Hippocampal formation (tissue), 2 donors: ENCODE data around the gene ACOT7.

Source experiments
- DNase-seq, 2 donors: peaks; one replicate each; lab custom pipeline; 2025; lab: John Stamatoyannopoulos, UW

Gene ACOT7

DNA sequence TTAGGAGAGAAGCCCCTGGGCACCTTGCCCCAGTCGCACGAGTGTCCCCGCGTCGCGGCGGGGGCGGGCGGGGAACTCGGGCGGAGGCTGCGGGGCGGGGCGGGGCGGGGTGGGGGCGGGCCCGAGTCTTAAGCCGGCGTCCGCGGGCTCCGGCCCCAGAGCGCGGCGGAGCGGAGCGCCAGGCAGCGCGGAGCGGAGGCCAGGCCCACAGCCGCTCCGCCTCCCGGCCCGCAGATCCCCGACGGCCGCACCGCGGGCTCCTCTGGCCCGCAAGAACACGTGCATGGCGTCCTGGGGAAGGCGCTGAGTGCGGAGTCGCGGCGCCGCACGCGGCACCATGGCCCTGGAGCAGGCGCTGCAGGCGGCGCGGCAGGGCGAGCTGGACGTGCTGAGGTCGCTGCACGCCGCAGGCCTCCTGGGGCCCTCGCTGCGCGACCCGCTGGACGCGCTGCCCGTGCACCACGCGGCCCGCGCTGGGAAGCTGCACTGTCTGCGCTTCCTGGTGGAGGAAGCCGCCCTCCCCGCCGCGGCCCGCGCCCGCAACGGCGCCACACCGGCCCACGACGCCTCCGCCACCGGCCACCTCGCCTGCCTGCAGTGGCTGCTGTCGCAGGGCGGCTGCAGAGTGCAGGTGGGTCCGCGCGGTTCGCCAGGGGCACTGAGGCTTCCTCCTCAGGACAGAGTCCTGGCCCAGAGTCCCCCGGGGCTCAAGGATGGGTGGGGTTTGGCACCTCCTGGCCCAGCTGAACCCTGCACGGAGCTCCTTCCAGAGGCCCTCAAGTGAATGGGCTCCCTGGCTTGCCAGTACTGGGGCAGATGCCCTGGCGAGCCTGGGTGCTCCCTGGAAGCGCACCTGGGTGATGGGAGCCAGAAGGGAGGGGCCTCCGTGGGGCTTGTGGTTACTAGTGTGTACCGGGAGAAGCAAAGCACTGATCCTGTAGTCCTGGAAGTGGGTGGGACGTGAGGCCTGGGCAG is 31.3 kb upstream of the ACOT7 start, which contains the start of gene ESPN:
ESPN (plus strand) TSS at position 158 of the 975 bp plus-strand sequence; CDS start at position 338, 180 bp downstream.
- DNase-seq, result no peak

DNA sequence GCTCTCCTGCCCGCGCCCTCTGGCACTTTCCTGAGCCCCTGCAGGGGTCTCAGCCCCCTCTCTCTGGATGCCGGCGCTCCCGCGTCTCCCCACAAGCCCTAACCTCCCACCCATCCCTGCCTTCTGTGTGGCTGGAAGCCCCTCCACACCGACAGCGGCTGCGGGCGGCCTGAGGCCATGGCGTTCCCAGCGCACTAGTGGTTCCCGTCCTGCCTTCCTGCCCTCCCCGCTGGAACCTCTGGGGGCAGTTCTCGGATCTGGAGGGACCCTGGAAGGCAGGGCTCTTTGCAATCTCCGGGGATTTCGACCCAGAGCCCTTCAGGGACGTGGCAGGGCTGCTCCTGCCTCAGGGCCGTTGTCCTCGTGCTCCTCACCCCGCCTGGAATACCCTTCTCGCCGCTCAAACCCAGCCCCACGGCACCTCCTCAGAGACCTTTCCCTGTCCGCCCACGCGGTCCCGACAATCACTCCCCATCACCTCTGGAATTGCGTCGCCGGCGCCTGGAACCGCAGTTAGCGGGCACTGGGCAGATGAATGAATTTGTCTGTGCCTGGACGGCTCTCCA is 30.5 kb upstream of the ACOT7 start:
- no peak for DNase-seq

DNA sequence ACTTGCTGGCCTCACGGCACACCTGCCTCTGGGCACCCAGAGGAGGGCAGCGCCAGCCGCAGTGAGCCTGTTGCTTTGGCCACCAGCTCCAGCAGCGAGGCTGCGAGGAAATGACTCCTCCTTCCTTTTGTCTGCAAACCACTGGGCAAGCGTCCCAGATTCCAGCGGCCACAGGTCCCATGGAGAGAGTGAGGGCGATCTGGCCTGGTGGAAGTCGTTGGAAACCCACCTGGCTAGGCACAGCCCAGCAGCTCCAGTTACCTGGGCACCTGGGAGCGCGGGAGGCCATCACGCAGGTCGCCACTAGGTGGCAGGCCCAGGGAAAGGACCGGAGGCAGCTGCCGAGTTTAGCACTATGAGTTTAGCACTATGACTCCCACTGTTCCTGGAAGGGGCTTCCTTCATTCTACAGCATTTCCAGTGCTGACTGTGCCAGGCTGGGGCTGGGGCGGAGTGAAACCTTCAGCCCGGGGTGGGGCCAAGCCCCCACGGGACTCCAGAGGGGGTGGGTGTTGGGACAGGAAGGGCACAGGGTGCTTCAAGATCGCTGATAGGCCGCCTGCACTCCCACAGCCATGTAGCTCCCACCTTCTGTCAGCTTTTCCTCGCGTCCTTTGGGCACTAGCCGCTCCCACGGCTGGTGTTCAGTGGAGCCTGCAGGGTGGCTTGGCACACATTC is 29.9 kb upstream of the ACOT7 start:
- DNase-seq, result no peak

DNA sequence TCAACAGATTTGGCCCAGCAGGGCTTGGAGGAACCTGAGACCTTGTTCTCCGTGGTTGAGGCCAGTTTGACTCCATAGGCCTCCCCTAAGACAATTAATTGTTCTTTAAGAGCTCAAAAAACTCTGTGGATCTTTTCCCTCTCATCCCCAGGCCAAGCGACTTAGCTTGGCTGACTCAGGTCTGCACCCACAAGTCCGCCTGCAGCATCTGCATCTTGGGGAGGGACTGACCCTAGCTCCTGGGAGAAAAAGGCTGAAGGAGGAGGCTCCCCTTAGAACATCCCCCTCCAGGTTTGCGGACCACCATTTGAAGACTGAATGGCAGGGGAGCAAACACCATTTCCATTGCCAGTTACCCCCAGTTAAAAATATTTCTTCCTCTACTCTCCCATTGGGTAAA is 27.7 kb upstream of the ACOT7 start:
- no peak for DNase-seq

DNA sequence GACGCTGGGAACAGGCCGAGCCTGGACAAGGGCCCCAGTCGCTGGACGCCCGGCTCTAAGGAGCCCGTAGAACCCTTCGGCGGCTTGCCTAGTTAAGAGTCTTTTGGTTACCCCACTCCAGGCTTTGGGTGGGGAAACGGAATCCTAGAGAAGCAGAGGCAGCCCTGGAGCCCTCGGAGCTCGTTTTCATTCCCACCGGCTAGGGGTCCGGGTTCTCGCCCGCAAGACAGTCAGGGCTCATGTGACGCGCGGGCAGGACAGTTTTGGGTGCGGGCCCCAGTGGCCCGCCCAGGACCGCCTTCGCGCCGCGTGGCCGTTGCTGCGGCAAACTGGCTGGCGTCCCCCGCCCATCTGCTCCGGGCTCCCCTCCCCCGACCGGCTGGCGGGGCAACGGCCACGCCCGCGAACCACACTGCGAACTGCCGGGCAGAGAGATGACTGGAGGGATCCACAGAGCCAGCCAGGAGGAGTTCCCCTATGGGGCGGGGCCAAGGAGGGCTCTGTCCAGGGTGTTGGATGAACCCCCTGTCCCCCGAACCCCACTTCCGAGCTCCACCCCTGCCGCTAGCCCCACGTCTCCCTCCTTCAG is 27.0 kb upstream of the ACOT7 start:
- no peak for DNase-seq

DNA sequence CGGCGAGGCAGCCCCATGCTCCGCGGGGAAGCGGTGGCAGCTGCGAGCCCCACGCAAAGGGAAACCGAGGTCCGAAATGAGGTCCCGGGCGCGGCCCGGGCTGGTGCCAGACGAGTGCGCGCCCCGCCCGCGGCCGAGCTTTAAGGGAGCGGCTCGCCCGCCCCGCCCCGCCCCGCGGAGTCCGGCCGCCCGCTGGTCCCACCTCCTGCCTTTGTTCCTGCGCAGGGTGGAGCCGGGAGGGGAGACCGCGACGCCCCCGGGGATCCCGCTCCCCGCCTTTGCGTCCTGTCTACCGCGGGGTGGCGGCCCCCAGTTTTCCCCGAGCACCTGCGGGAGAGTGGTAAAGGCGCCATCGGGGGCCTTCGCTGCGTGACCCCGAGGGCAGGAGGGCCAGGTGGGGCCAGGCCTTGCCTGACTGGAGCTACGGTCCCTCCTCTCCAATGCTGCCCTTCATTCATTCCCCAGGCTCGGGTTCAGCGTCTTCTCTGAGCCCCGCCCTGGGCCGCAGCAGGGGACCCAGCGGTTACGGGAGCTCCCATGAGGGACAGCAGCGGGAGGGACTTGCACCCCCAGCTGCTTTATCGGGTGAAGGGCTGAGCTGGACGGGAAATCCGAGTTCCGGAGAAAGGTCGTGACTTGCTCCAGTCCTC is 26.4 kb upstream of the ACOT7 start, which contains the start of gene HES2:
HES2 (minus strand) TSS at position 116 of the 650 bp plus-strand sequence; CDS start at position 17, 99 bp downstream.
- no peak for DNase-seq

DNA sequence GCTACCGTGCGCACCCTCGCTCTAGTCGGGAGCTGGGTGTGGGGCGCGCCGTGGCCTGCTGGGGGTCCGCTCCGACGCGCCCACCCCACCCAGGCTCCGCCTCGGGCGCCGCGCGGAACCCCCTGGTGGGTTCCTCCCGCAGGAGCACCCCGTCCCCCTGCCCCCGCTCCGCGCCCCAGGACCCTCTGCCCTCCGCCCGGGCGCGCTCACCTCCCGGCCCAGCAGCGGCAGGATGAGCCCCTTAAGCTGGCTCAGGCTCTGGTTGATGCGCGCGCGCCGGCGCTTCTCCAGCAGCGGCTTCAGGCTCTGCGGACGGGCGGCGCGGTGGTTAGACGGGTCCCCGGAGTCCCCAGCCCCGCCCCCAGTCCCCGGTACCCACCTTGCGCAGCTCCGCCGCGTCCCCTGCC is 25.8 kb upstream of the ACOT7 start:
- no peak for DNase-seq

DNA sequence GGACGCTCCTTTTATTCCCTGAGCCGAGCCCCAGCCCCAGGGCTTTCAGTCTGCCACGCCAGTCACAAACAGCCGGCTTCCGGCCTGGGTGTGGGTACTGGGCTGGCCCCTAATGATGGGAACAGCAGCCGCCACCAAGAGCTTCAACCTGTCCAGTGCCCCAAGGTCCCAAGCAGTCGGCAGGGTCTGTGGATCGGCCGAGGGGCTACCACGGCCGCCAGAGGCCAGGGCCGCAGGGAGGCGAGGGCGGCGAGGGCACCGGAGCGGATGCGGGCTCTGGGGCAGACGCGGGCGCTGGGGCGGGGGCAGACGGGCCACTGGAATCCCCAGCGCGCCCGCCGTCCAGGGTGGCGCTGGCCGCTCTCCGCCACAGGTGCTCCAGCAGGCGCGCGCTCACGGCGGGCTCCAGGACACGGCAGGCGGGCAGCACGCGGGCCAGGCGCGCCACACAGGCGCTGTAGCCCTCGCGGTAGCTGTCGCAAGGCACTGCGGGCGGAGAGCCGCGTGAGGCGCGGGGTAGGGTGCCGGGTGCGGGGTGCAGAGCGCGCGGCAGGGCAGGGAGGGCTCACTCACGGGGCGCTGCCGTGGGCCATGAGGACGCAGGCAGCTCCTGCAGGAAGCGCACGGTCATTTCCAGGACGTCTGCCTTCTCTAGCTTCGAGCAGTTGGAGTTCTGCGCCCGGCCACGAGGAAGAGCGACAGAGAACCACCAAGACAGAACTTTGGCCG is 25.3 kb upstream of the ACOT7 start:
- no peak for DNase-seq

DNA sequence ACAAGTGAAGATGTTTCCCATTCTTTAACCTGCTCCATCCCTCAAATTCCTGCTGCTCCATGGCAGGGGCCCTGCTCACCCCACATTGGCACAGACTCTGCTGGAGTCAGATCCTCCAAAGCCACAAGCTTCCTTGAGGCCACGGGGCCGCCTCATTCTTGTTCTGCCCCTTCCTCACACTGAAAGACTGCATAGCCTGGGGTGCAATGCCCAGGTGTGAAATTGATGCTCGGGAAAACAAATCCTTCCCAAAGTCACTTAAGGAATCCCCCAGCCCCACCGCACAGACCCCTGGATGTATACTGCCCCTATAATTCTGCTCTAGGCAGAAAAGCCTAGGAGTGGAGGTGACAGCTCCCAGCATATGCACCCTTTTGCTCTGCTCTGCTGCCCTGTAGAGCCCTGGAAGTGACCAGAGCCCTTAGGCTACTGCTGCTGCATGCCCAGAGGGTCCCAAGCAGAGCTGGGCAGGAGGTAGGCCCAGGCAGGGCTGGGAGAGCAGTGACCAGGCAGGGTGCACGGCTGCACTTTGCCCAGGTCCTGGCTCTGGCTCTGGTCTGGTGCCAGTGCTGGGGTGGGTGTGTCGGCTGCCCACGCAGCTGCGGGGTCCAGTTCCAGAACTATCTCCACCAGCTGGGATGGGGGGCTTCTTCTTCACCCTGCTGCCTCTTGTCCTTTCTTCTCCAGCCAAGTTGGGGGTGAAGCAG is 24.5 kb upstream of the ACOT7 start:
- DNase-seq, result no peak

DNA sequence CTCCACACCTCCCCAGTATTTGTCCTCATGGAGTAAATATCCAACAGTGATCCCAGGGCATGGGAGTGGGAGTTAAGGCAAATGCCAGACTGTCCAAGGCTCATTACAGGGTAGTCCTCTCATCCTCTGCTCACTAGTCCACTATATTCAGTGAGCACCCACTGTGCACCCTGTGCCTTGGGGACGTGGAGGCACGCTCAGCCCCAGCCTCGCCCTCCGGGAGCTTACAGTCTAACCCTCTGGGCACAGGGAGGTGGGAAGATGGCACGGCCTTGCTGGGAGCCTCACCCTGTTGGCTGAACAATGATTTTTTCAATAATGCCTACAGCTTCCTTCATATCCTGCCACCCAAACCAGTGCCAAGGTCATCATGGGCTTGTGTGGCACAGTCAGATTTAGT is 23.3 kb upstream of the ACOT7 start:
- DNase-seq, result no peak

DNA sequence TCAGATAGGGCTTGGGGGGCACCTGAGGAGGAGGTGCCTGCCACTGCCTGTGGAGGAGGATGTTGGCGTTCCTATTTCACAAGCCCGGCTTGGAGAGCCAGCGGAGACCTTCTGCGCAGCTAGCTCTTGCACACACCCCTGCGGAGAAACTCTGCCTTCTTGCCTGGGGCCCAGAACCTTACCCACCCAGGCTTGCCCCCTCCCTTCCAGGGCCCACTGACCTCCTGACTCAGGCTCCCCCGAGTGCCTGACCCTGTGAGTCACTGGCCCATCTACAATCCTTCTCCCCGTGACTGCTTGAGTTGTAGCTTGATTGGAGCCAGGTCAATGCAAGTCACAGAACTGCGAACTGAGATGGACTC is 22.7 kb upstream of the ACOT7 start:
- DNase-seq, result no peak

DNA sequence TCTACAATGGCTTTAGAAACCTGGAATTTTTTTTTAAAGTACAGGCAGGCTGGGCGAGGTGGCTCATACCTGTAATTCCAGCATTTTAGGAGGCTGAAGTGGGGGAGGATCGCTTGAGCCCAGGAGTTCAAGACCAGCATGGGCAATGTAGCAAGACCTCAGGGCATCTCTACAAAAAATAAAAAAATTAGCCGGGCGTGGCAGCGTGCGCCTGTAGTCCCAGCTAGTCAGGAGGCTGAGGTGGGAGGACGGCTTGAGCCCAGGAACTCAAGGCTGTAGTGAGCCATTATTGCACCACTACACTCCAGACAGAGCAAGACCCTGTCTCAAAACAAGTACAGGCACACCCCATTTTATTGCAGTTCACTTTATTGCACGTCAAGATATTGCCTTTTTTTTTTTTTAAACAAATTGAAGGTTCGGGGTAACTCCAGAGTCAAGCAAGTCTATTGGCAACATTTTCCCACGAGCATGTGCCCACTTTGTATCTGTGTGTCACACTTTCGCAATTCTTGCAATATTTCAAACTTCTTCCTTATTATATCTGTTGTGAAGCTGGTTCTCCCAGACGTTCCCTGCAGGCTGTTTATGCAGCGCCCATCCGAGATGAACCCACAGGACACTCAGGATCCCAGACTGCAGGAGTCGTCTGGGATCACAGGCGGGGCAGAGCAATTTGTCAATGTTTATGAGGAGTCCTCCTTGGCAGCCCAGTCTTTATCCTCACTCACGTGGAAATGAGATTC is 21.5 kb upstream of the ACOT7 start:
- DNase-seq, result no peak

DNA sequence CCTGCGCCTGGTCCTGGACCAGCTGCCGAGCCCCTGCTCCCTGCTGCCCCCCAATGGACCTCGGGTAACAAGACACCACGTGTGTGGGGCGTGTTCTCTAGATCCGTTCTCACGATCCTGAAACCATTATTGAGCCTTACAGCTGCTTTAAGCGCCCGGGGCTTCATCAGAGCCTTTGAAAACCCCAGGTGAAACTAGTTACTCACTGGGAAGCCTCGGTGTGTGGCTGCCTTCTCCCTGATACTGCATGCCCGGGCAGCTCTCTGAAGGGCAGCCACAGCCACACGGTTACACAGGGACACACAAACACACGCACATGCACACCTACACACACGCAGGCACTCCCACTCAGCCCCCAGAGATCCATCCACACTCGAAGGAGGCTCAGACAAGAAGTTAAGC is 20.9 kb upstream of the ACOT7 start:
- no peak for DNase-seq

DNA sequence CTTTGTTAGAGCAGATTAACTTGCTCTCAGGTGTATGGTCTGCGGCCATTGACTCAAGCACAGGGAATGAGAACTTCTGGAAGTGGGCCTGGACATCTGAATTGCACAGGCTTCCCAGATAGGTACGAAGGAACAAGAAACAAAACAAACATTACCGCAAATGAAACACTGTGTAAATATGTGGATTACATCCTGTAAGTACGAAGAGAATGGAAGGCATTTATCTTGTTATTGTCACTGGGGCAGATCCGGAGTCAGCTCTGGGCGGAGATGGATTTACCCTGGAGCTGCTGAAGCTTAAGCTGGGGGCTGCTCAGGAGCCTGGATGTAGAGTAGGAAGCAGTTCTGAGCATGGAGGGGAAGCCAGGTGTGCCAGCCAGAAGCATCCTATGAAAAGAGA is 19.3 kb upstream of the ACOT7 start:
- no peak for DNase-seq

DNA sequence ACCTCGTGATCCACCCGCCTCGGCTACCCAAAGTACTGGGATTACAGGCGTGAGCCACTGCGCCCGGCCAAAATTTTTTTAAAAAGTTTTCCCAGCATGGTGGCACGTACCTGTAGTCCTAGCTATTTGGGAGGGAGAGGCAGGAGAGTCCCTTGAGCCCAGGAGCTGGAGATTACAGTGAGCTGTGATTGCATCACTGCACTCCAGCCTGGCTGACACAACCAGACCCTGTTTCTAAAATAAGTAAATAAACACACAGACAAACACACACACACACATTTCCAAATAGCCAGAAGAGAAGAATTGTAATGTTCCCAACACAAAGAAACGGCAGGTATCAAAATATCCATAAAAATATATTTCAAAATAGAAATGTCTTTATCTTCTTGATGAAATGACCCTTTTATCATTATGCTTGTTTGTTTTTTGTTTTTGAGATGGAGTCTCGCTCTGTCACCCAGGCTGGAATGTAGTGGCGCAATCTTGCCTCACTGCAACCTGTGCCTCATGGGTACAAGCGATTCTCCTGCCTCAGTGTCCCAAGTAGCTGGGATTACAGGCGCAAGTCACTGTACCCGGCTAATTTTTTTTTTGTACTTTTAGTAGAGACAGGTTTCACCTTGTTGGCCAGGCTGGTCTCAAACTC is 16.8 kb upstream of the ACOT7 start:
- no peak for DNase-seq

DNA sequence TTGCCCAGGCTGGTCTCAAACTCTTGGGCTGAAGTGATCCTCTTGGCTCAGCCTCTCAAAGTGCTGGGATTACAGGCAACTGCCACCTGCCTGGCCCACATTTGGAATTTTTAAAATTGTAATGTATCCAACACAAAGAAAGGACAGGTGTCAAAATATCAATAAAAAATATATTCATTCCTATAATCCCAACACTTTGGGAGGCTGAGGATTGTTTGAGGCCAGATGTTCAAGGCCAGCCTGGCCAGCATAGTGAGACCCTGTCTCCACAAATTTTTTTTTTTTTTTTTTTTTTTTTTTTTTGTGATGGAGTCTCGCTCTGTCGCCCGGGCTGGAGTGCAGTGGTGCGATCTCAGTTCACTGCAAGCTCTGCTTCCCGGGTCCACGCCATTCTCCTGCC is 16.2 kb upstream of the ACOT7 start:
- DNase-seq, result no peak

DNA sequence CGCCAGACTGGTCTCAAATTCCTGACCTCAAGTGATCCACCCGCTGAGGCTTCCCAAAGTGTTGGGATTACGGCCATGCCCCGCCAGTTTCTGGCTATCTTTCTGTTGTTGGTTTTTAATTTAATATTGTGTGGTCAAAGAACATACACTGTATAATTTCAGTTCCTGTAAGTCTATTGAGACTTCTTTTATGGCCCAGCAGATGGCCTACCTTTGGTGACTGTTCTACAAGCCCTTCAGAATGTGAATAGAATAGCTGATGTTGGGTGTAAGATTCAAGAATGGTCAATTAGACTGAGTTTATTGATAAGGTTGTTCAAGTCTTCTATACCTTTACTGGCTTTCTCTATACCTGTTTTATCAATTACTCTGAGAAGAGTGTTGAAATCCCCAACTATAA is 15.5 kb upstream of the ACOT7 start:
- no peak for DNase-seq

DNA sequence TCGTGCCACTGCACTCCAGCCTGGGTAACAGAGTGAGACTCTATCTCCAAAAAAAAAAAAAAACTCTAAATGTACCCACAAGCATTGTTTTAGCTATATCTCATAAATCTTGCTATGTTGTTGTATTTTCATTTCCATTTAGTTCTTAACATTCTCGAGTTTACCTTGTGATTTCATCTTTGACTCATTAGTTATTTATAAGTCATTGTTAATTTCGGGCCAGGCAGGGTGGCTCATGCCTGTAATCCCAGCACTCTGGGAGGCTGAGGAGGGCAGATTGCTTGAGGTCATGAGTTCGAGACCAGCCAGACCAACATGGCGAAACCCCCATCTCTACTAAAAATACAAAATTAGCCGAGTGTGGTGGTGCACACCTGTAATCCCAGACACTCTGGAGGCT is 14.5 kb upstream of the ACOT7 start:
- no peak for DNase-seq

DNA sequence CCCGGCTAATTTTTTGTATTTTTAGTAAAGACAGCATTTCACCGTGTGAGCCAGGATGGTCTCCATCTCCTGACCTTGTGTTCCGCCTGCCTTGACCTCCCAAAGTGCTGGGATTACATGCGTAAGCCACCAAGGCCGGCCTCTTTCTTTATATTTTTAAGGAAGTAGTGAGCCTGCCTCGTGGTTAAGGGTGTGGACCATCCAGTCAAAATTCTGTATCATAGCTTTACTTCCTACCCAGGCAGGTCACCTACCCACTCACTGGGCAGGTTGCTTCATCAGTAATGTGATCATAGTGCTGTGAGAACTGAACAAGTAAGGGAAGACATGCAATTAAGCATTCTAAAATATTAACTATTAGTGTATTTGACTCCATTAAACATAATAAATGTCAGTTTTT is 8.1 kb upstream of the ACOT7 start:
- no peak for DNase-seq
